ENCODE results near the gene FAM89B. TPM values are rescaled to one million over a fixed set of nuclear protein-coding genes. Genes with fewer than 3 reads are reported as not detected.

FAM89B gene
- polyA plus RNA-seq, 3 donors = 51.3 to 139 (median 70.8) TPM

DNA sequence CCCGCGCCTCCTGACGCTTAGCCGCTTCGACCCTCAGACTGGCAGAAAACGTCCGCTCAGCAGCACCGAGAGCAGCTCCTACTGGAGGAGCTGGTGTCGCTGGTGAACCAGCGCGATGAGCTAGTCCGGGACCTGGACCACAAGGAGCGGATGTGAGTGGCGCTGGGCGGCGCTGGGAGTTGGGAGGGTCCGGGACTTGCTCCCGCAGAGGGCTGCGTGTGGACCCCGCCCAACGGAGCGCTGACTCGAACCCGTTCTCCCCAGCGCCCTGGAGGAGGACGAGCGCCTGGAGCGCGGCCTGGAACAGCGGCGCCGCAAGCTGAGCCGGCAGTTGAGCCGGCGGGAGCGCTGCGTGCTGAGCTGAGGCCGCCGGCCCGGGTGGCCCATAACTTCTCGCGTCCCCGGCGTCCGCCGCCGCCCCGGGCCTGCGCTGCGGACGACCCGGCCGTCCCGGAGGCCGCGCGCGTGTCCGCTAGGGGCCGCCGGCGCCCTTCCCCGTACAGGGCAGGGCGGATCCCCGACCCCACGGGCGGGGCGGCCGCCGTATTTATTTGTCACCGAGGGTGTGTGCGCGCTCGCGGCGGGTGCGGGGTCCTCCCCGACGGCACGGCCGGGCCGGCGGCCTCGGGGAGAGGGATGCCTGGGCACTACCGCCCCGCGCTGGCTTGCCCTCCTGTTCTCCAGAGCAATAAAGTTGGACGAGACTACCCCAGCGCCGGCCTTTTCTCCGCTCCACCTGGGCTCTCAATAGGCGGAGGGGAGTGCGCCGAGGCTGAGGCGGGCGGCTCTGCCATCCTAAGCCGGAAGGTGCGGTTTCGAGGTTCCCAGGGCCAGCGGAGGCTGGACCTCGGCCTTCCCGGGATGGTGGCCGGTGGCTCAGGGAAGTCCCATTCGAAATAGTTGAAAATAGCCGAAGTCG is 19.9 kb downstream of the FAM89B start:
- H3K4me1 ChIP-seq (ENCODE audit: control insufficient read depth in 1 of 2, insufficient read depth in 2 of 2, low read length in 2 of 2) = peaks cover 42 to 60% of the 10 kb centered on the region in 2 donors
- Mint-ChIP-seq H3K9me3 (no peaks in the 10 kb centered on the region), H3K4me1 (peaks cover 52% of the 10 kb centered on the region), H3K4me3 (no peak overlapping the region), H3K36me3 (peaks cover 28 to 66% of the 10 kb centered on the region in 2 donors), H3K27me3 (ENCODE audit: low read depth in 3 of 3) (no peaks in the 10 kb centered on the region), H3K27ac (no peak overlapping the region)
- H3K27ac ChIP-seq (ENCODE audit: low read depth in 1 of 2, low read length in 2 of 2) = no peak overlapping the region
- H3K4me2 ChIP-seq (replicated peaks; ENCODE audit: extremely low read depth, low read length, poor library complexity, severe bottlenecking) = no peak overlapping the region
- no peaks in the 10 kb centered on the region for H3K27me3 ChIP-seq (ENCODE audit: control insufficient read depth in 2 of 2, insufficient read depth in 2 of 2, low read length in 2 of 2)
- H2AFZ ChIP-seq (ENCODE audit: insufficient read depth, low read depth, low read length, poor library complexity, severe bottlenecking) = no peak overlapping the region
- H3K79me2 ChIP-seq (ENCODE audit: insufficient read depth, low read length) = peaks cover 27% of the 10 kb centered on the region
- no peak for DNase-seq
- no peaks in the 10 kb centered on the region for H3K9me3 ChIP-seq (replicated peaks in 1 of 2; ENCODE audit: control insufficient read depth in 1 of 2, insufficient read depth in 1 of 2, low read length in 2 of 2)
- intact Hi-C loops (cut with micrococcal nuclease) = no loop called here
- H3K9ac ChIP-seq (ENCODE audit: insufficient read depth, low read length, poor library complexity, severe bottlenecking) = no peak overlapping the region
- H3K36me3 ChIP-seq (replicated peaks in 1 of 2; ENCODE audit: control insufficient read depth in 1 of 2, insufficient read depth in 2 of 2, low read length in 2 of 2) = peaks cover 46 to 49% of the 10 kb centered on the region in 2 donors
- WGBS (ENCODE audit: insufficient coverage) = 92% methylated on average over 106 of the region's 106 CpGs
- TF ChIP-seq, protein P1, sequence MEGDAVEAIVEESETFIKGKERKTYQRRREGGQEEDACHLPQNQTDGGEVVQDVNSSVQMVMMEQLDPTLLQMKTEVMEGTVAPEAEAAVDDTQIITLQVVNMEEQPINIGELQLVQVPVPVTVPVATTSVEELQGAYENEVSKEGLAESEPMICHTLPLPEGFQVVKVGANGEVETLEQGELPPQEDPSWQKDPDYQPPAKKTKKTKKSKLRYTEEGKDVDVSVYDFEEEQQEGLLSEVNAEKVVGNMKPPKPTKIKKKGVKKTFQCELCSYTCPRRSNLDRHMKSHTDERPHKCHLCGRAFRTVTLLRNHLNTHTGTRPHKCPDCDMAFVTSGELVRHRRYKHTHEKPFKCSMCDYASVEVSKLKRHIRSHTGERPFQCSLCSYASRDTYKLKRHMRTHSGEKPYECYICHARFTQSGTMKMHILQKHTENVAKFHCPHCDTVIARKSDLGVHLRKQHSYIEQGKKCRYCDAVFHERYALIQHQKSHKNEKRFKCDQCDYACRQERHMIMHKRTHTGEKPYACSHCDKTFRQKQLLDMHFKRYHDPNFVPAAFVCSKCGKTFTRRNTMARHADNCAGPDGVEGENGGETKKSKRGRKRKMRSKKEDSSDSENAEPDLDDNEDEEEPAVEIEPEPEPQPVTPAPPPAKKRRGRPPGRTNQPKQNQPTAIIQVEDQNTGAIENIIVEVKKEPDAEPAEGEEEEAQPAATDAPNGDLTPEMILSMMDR (IDR thresholded peaks at IDR 0.05) = no peak
- no peak overlapping the region for H3K4me3 ChIP-seq (replicated peaks in 1 of 3; ENCODE audit: low read depth in 2 of 3, low read length in 3 of 3)
- peaks cover 97% of the 10 kb centered on the region for H4K20me1 ChIP-seq (ENCODE audit: insufficient read depth, low read length)

DNA sequence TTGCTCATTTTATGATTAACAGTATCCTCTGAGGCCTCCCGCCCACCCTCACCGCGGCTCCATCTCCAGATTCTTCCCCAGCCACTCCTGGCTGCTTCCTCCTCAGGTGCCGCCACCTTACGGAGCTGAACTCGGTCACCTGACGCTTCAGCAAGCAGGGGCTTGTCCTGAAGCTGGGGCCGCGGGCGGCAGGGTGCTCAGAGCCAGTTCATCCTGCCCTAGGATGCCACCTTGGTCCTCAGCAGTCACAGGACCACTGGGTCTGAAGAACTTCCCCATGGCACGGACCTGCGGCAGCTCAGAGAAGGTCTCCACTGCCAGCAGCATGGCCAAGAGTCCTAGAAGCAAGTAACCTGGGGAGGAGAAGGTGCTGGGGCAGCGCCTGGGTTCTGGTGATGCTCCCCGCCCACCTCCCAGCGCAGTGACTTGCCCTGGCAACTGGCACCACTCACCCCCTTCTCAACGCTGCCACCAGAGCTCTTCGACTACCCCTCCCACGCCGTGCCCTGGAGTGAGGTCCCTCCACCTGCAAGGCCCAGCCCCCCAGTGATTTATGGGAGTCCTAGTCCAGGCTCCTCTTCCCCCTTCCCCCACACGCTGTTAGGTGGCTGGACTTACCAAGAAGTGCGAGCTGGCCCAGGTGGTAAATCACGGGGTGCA is 20.6 kb downstream of the FAM89B start:
- peaks cover 44% of the 10 kb centered on the region for H3K4me1 Mint-ChIP-seq
- Histone ChIP-seq H3K27me3 (ENCODE audit: control insufficient read depth in 2 of 2, insufficient read depth in 2 of 2, low read length in 2 of 2) (no peaks in the 10 kb centered on the region), H3K4me3 (replicated peaks in 1 of 3; ENCODE audit: low read depth in 2 of 3, low read length in 3 of 3) (no peak overlapping the region), H3K27ac (ENCODE audit: low read depth in 1 of 2, low read length in 2 of 2) (no peak overlapping the region), H3K9me3 (replicated peaks in 1 of 2; ENCODE audit: control insufficient read depth in 1 of 2, insufficient read depth in 1 of 2, low read length in 2 of 2) (no peaks in the 10 kb centered on the region), H2AFZ (ENCODE audit: insufficient read depth, low read depth, low read length, poor library complexity, severe bottlenecking) (no peak overlapping the region), H3K79me2 (ENCODE audit: insufficient read depth, low read length) (peaks cover 23% of the 10 kb centered on the region), H4K20me1 (ENCODE audit: insufficient read depth, low read length) (peaks cover 96% of the 10 kb centered on the region), H3K9ac (ENCODE audit: insufficient read depth, low read length, poor library complexity, severe bottlenecking) (no peak overlapping the region), H3K4me2 (replicated peaks; ENCODE audit: extremely low read depth, low read length, poor library complexity, severe bottlenecking) (no peak overlapping the region), H3K36me3 (replicated peaks in 1 of 2; ENCODE audit: control insufficient read depth in 1 of 2, insufficient read depth in 2 of 2, low read length in 2 of 2) (peaks cover 52 to 57% of the 10 kb centered on the region in 2 donors), H3K4me1 (ENCODE audit: control insufficient read depth in 1 of 2, insufficient read depth in 2 of 2, low read length in 2 of 2) (peaks cover 34 to 52% of the 10 kb centered on the region in 2 donors)
- H3K27me3 Mint-ChIP-seq (ENCODE audit: low read depth in 3 of 3) = no peaks in the 10 kb centered on the region
- no peaks in the 10 kb centered on the region for H3K9me3 Mint-ChIP-seq
- WGBS (ENCODE audit: insufficient coverage) = 80% methylated on average over 19 of the region's 22 CpGs
- peak overlapping the region in 4 of 7 donors; percentile 10 to 75 (median 20) for H3K27ac Mint-ChIP-seq
- intact Hi-C loops (cut with micrococcal nuclease) = no loop called here
- DNase-seq = no peak
- H3K36me3 Mint-ChIP-seq = peaks cover 34 to 70% of the 10 kb centered on the region in 2 donors
- H3K4me3 Mint-ChIP-seq = no peak overlapping the region
- TF ChIP-seq, protein P1 (IDR thresholded peaks at IDR 0.05) = no peak
